Esophagus squamous epithelium (tissue), 4 donors: ENCODE data around the gene DYRK1A.

Experiments
- CTCF ChIP-seq, 6 experiments: fragments of 450-650 bp in 4 of 6; fragments of 200-600 bp in 2 of 6; sonication (generic) in 2 of 6; IDR thresholded peaks; one replicate each; pipeline ENCODE4 v1.5.1; 2016 to 2019; ENCODE audit warnings: antibody characterized with exemption in 6 of 6, mild to moderate bottlenecking in 4 of 6, moderate library complexity in 4 of 6
- POLR2A ChIP-seq, 4 donors: fragments of 450-650 bp; IDR thresholded peaks; one replicate each; pipeline ENCODE4 v1.6.1; 2017; ENCODE audit warnings: antibody characterized with exemption in 4 of 4, mild to moderate bottlenecking in 4 of 4, moderate library complexity in 3 of 4

GRCh38 chr21:37520801-37521200 lies 154.2 kb downstream of the DYRK1A start:
- no peak for TF ChIP-seq POLR2A (IDR thresholded peaks at IDR 0.05)
- no peak for TF ChIP-seq CTCF (IDR thresholded peaks at IDR 0.05)
